ENCODE results near the gene UGT2A3.
"Not testable (repeated sequence)": the region's sequence is repeated elsewhere in the genome, so short reads cannot be mapped to it uniquely, and the experiment has no call there.

Gene UGT2A3

DNA sequence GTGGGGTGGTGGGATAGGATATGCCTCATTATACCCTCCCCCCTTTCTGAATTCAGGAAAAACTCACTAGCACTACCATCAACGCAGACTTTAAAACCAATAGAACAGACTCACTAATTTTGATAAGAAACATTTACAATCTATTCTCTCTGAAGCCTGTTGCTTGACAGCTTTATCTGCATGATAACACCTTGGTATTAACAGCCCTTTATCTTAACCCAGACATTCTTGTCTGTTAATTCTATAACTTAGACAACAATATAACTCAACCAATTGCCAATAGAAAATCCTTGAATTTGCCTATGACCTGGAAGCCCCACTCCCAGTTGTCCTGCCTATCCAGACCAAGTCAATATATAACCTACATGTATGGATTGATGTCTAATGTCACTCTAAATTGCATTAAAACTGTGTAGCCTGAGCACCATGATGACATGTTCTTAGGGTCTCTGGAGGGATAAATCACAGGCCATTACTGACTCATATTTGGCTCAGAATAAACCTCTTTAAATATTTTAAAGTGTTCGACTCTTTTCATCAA, 1.5 kb upstream of the UGT2A3 start:
- H3K4me1 ChIP-seq (ENCODE audit: control insufficient read depth, insufficient read depth, low read length), result no peaks in the 10 kb centered on the region
- no peak overlapping the region for H3K9ac ChIP-seq (ENCODE audit: low read length)

DNA sequence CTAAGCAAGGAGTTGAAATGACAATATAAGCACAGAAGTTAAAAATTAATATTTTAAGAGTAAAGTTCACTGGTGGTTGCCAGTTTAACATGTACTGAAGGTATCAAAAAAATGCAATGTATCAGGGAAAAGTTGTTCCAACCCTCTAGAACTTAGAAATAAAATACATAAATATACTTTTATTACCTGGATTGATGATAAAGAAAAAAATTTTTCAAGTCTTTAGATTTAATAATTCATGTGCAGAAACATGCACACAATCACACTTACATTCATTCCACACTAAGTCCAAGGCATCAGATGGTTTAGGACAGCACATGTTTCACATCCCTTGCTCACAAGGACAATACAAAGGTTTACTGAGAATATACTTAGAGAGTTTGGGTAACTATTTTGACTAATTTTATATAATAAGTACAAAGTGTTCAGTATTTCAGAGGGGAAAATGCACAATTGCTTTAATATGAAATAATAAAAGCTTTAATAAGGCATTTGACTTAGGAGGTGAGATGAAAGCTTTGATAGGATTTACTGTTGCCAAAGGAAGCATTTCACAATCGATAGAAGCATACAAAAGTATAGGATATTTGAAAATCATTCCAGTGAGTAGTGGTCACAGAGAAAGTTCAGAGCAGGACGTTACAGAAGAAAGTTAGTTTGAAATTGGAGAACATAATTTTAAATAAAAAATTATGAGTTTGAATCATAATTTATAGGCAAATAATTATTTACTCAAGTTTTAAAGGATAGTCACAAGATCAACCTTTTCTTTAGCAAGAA, 392 bp upstream of the UGT2A3 start:
- no peaks in the 10 kb centered on the region for H3K27me3 ChIP-seq (ENCODE audit: control insufficient read depth, insufficient read depth, low read length)
- H3K36me3 ChIP-seq (ENCODE audit: control insufficient read depth, insufficient read depth, low read length), result no peaks in the 10 kb centered on the region
- no peak overlapping the region for H3K9ac ChIP-seq (ENCODE audit: low read length)
- H3K9me3 ChIP-seq (ENCODE audit: control insufficient read depth, insufficient read depth, low read depth, low read length), result no peaks in the 10 kb centered on the region
- no peaks in the 10 kb centered on the region for H3K4me1 ChIP-seq (ENCODE audit: control insufficient read depth, insufficient read depth, low read length)
- no peak overlapping the region for H3K4me3 ChIP-seq (ENCODE audit: low read depth, low read length)
- no peak overlapping the region for H3K27ac ChIP-seq (ENCODE audit: low read depth, low read length)

More for the DNA sequence above, 1.5 kb upstream of the UGT2A3 start:
- Histone ChIP-seq H3K36me3 (ENCODE audit: control insufficient read depth, insufficient read depth, low read length) (no peaks in the 10 kb centered on the region), H3K27me3 (ENCODE audit: control insufficient read depth, insufficient read depth, low read length) (no peaks in the 10 kb centered on the region), H3K4me3 (ENCODE audit: low read depth, low read length) (no peak overlapping the region), H3K9me3 (ENCODE audit: control insufficient read depth, insufficient read depth, low read depth, low read length) (no peaks in the 10 kb centered on the region), H3K27ac (ENCODE audit: low read depth, low read length) (no peak overlapping the region)

DNA sequence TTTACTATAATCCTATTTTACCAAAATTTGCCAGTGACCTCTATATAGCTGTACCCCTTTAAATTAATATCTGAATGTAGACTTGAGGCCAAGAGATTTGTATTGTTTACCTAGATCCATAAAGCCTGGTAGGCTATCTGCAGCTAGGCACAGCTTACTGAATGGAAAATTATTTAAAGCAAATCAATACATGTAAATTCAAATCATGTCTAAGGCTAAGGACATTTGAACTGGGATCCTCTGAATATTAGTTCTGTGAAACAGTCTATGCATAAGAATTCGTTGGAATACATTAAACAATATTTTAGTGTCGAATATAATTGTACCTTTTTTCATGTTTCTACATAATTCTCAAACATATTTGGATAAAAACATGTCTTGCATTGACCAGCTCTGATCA, 1.6 kb downstream of the UGT2A3 start:
- Histone ChIP-seq H3K27ac (ENCODE audit: low read depth, low read length) (no peak overlapping the region), H3K27me3 (ENCODE audit: control insufficient read depth, insufficient read depth, low read length) (no peaks in the 10 kb centered on the region), H3K9me3 (ENCODE audit: control insufficient read depth, insufficient read depth, low read depth, low read length) (no peaks in the 10 kb centered on the region), H3K4me1 (ENCODE audit: control insufficient read depth, insufficient read depth, low read length) (no peaks in the 10 kb centered on the region), H3K36me3 (ENCODE audit: control insufficient read depth, insufficient read depth, low read length) (no peaks in the 10 kb centered on the region), H3K9ac (ENCODE audit: low read length) (no peak overlapping the region), H3K4me3 (ENCODE audit: low read depth, low read length) (no peak overlapping the region)

DNA sequence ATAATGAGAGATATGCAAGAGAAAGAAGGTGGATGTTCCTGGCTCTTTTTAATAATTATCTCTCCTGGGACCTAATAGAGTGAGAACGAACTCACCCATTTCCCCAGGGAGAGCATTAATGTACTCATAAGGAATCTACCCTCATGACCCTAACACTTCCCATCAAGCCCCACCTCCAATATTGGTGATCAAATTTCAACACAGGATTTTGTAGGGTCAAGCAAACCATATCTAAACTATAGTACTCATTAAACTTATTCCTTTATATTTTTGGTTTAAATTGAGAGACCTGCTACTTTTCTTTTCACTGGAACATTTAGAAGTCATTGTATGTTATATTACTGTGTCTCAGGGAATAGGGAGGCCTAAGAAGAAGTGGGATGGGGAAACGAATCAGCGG, 2.6 kb downstream of the UGT2A3 start:
- Histone ChIP-seq H3K4me1 (ENCODE audit: control insufficient read depth, insufficient read depth, low read length) (no peaks in the 10 kb centered on the region), H3K36me3 (ENCODE audit: control insufficient read depth, insufficient read depth, low read length) (no peaks in the 10 kb centered on the region), H3K27me3 (ENCODE audit: control insufficient read depth, insufficient read depth, low read length) (no peaks in the 10 kb centered on the region), H3K9ac (ENCODE audit: low read length) (no peak overlapping the region), H3K27ac (ENCODE audit: low read depth, low read length) (no peak overlapping the region), H3K9me3 (ENCODE audit: control insufficient read depth, insufficient read depth, low read depth, low read length) (no peaks in the 10 kb centered on the region), H3K4me3 (ENCODE audit: low read depth, low read length) (no peak overlapping the region)

DNA sequence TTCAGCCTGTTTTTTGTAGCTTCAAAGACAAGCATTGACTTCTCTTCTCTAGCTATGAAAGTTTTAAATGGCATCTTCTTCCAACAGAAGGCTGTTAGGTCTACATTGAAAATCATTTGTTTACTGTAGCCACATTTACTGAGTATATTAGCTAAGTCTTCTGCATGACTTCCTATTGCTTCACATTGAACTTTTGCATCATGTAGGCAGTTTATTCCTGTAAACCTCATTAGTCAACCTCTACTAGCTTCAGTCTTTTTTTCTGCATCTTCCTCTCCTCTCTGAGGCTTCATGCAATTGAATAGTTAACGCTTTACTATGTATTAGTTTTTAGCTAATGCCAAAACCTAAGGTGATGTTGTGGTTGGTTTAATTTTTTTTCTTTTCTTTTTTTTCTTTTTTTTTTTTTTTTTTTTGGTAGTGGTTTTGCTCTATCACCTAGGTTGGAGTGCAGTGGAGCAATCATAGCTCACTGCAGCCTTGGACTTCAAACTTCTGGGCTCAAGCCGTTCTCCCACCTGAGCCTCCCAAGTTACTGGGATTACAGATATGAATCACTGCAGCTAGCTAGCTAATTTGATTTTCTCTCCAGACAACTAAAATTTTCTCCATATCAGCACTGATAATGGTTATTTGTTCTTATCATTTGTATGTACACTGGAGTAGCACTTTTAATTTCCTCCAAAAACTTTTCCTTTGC, 3.4 kb downstream of the UGT2A3 start:
- Histone ChIP-seq H3K4me3 (ENCODE audit: low read depth, low read length) (no peak overlapping the region), H3K4me1 (ENCODE audit: control insufficient read depth, insufficient read depth, low read length) (no peaks in the 10 kb centered on the region), H3K27me3 (ENCODE audit: control insufficient read depth, insufficient read depth, low read length) (no peaks in the 10 kb centered on the region), H3K9me3 (ENCODE audit: control insufficient read depth, insufficient read depth, low read depth, low read length) (no peaks in the 10 kb centered on the region), H3K36me3 (ENCODE audit: control insufficient read depth, insufficient read depth, low read length) (no peaks in the 10 kb centered on the region), H3K27ac (ENCODE audit: low read depth, low read length) (no peak overlapping the region), H3K9ac (ENCODE audit: low read length) (no peak overlapping the region)

DNA sequence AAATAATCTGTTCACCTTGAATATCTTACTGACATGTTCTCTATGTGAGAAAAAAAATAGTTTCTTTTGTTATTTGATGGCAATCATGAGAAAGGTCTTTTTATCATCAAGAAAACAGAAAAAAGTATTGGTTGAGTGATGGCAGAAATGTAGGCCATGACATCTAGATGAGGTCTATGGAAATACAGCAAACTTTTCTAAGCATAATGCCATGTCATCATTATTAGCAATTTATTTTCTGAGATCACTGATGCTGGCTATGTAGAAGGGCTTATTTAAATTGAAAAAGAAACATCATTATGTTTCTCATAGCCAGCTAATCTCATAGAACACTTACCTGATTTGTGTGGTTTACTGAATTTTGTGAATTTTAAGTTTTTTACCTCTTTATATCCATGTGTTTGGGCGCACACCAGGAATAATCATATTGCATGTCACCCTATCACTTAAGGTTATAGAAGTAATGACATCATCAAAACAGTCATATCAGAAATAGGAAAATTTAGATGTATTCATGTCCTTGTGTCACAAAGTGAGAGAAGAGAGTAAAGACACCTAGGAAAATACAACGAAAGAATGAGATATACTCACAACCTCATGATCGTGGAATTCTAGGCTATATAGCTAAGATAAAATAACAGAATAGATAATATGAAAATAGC, 22.4 kb downstream of the UGT2A3 start:
- Histone ChIP-seq H3K27me3 (ENCODE audit: control insufficient read depth, insufficient read depth, low read length) (no peaks in the 10 kb centered on the region), H3K36me3 (ENCODE audit: control insufficient read depth, insufficient read depth, low read length) (no peaks in the 10 kb centered on the region), H3K9me3 (ENCODE audit: control insufficient read depth, insufficient read depth, low read depth, low read length) (no peaks in the 10 kb centered on the region), H3K9ac (ENCODE audit: low read length) (no peak overlapping the region), H3K4me1 (ENCODE audit: control insufficient read depth, insufficient read depth, low read length) (no peaks in the 10 kb centered on the region), H3K27ac (ENCODE audit: low read depth, low read length) (no peak overlapping the region), H3K4me3 (ENCODE audit: low read depth, low read length) (no peak overlapping the region)

DNA sequence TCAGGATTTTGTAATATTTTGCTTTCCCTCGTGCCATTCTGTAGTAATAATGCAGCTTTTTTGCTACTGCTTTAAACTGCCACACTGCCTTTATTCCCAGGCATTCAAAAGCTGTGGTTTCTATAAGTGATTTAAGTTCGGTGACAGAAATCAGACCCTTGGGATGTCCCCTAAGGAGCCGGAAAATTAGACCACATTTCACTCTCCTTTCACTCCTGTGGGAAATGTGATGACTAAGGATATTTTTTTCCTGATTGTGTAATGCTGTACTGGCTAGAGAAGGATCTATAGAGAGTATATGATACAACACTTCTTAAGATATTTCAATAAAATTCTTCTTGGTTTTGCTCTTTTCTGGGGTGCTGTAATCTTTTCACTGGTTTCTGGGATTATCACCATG, 24.4 kb downstream of the UGT2A3 start:
- Histone ChIP-seq H3K9me3 (ENCODE audit: control insufficient read depth, insufficient read depth, low read depth, low read length) (no peaks in the 10 kb centered on the region), H3K4me1 (ENCODE audit: control insufficient read depth, insufficient read depth, low read length) (no peaks in the 10 kb centered on the region), H3K4me3 (ENCODE audit: low read depth, low read length) (no peak overlapping the region), H3K27me3 (ENCODE audit: control insufficient read depth, insufficient read depth, low read length) (no peaks in the 10 kb centered on the region), H3K36me3 (ENCODE audit: control insufficient read depth, insufficient read depth, low read length) (no peaks in the 10 kb centered on the region), H3K27ac (ENCODE audit: low read depth, low read length) (no peak overlapping the region), H3K9ac (ENCODE audit: low read length) (no peak overlapping the region)

DNA sequence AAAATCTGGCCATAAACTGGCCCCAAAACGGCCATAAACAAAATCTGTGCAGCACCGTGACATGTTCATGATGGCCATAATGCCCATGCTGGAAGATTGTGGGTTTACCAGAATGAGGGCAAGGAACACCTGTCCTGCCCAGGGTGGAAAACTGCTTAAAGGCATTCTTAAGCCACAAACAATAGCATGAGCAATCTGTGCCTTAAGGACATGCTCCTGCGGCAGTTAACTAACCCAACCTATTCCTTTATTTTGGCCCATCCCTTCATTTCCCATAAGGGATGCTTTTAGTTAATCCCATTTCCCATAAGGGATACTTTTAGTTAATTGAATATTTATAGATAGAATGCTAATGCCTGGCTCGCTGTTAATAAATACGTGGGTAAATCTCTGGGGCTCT, 29.4 kb downstream of the UGT2A3 start:
- H3K9me3 ChIP-seq (ENCODE audit: control insufficient read depth, insufficient read depth, low read depth, low read length); H3K4me3 ChIP-seq (ENCODE audit: low read depth, low read length); H3K27me3 ChIP-seq (ENCODE audit: control insufficient read depth, insufficient read depth, low read length); H3K36me3 ChIP-seq (ENCODE audit: control insufficient read depth, insufficient read depth, low read length); H3K4me1 ChIP-seq (ENCODE audit: control insufficient read depth, insufficient read depth, low read length); H3K9ac ChIP-seq (ENCODE audit: low read length); H3K27ac ChIP-seq (ENCODE audit: low read depth, low read length): not testable (repeated sequence)

DNA sequence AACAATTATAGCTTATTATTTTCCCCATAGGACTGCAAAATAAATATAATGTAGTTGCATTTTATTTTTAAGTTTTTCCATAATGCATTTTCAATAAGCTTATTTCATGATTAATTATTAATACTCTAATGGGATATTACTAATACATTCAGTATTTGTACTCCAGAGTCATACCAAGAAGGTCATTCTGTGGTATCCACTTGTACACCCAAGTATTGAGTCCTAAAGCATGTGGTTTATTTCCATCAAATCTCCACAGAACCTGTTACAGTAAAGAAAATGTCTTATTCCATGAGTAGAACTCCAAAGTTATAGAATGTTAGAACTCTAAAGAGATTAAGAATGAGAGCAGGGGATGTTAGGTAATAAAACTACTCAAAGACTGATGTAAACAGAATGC, 30.6 kb downstream of the UGT2A3 start:
- no peak overlapping the region for H3K4me3 ChIP-seq (ENCODE audit: low read depth, low read length)
- H3K9me3 ChIP-seq (ENCODE audit: control insufficient read depth, insufficient read depth, low read depth, low read length), result no peaks in the 10 kb centered on the region
- H3K9ac ChIP-seq (ENCODE audit: low read length), result no peak overlapping the region
- H3K4me1 ChIP-seq (ENCODE audit: control insufficient read depth, insufficient read depth, low read length), result no peaks in the 10 kb centered on the region
- no peaks in the 10 kb centered on the region for H3K27me3 ChIP-seq (ENCODE audit: control insufficient read depth, insufficient read depth, low read length)
- H3K36me3 ChIP-seq (ENCODE audit: control insufficient read depth, insufficient read depth, low read length), result no peaks in the 10 kb centered on the region
- H3K27ac ChIP-seq (ENCODE audit: low read depth, low read length), result no peak overlapping the region

DNA sequence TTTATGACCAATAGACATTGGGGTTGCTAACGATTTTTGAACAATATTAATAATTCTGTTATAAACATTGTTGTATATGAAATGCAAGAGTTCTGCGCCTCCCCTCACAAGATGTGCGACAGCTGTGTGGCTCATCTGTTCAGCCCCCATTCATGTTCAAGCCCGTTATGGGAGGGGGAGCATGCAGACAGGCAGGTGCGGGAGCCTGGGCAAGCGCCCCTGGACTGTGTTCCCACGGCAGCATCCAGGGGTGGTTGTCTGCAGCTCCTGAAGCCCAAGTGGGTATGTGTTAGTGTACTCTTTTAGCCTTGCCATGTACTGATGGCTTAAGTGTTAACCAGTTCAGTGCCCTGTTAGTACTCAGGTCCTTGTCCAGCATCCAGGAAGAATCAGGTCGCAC, 34.6 kb downstream of the UGT2A3 start:
- Histone ChIP-seq H3K27me3 (ENCODE audit: control insufficient read depth, insufficient read depth, low read length) (no peaks in the 10 kb centered on the region), H3K27ac (ENCODE audit: low read depth, low read length) (no peak overlapping the region), H3K9ac (ENCODE audit: low read length) (no peak overlapping the region), H3K4me1 (ENCODE audit: control insufficient read depth, insufficient read depth, low read length) (no peaks in the 10 kb centered on the region), H3K9me3 (ENCODE audit: control insufficient read depth, insufficient read depth, low read depth, low read length) (no peaks in the 10 kb centered on the region), H3K36me3 (ENCODE audit: control insufficient read depth, insufficient read depth, low read length) (no peaks in the 10 kb centered on the region), H3K4me3 (ENCODE audit: low read depth, low read length) (no peak overlapping the region)

DNA sequence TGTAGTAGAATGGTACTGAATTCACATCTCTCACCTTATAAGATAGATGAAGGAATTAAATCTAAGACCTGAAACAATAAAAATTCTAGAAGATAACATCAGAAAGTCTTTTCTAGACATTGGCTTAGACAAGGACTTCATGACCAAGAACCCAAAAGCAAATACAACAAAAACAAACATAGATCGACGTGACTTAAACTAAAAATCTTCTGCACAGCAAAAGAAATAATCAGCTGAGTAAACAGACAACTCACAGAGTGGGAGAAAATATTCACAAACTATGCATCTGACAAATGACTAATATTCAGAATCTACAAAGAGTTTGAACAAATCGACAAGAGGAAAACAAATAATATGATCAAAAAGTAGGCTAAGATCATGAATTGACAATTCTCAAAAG, 38.8 kb downstream of the UGT2A3 start:
- Histone ChIP-seq H3K9me3 (ENCODE audit: control insufficient read depth, insufficient read depth, low read depth, low read length) (no peaks in the 10 kb centered on the region), H3K4me3 (ENCODE audit: low read depth, low read length) (no peak overlapping the region), H3K36me3 (ENCODE audit: control insufficient read depth, insufficient read depth, low read length) (no peaks in the 10 kb centered on the region), H3K27me3 (ENCODE audit: control insufficient read depth, insufficient read depth, low read length) (no peaks in the 10 kb centered on the region), H3K4me1 (ENCODE audit: control insufficient read depth, insufficient read depth, low read length) (no peaks in the 10 kb centered on the region), H3K27ac (ENCODE audit: low read depth, low read length) (no peak overlapping the region), H3K9ac (ENCODE audit: low read length) (no peak overlapping the region)

All from HUES6 (cell line).